ENCODE measurements around the gene DDIT3. TPM values are rescaled to one million over a fixed set of nuclear protein-coding genes. Genes with fewer than 3 reads are reported as not detected.

Gene DDIT3
- total RNA-seq, 2 experiments from 2014 or later, result 32.3 to 42.7 TPM

DNA sequence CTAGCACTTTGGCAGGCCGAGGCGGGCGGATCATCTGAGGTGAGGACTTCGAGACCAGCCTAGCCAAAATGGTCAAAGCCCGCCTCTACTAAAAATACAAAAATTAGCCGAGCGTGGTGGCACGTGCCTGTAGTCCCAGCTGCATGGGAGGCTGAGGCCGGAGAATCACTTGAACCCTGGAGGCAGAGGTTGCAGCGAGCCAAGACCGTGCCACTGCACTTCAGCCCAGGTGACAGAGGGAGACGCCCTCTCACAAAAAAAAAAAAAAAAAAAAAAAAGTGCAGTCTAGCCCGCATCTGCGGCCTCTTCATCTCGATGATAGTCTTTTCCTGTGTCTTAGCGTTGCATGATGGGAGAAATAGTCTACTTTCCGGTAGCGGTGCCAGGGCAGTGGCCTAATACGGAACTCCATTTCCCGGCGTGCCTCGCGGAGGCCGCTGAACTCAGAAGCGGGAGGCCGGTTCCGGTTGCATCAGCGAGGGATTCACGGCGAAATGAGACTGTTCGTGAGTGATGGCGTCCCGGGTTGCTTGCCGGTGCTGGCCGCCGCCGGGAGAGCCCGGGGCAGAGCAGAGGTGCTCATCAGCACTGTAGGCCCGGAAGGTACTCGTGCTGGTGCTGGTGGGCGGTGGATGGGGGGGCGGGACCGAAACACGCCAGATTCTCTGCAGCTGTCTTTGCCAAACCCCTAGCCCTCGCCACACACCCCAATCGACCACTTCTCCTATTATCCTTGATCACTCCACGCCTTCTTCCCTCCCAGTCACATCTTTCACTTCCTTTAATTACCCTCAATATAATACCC is 32.5 kb downstream of the DDIT3 start, which contains the start of gene MARS1:
Gene MARS1, plus strand, starts transcription at position 472 of the 805 bp plus-strand sequence. Its CDS starts 23 bp downstream, at position 495.
- H3K4me3 ChIP-seq (ENCODE audit: low read depth, low read length, poor library complexity, severe bottlenecking), result peak within 1 kb of the TSS; percentile 98
- intact Hi-C loops (cut with micrococcal nuclease; ENCODE audit: unreplicated experiment), result loop anchor here (1.0 kb wide), 1 partner anchor 33 kb away; the partner anchor contains the start of gene DDIT3
- BruUV-seq (replicated peaks), result TSS peak; percentile 82
- no peaks in the 10 kb centered on the region; the same call in 1 of the 2 replicates for H4K20me1 ChIP-seq (ENCODE audit: insufficient read depth, low read length)
- no peaks in the 10 kb centered on the region for H3K9me3 ChIP-seq (ENCODE audit: low read length)
- peak within 1 kb of the TSS; percentile 65 for H3K27ac ChIP-seq (ENCODE audit: low read depth, low read length, poor library complexity, severe bottlenecking)
- TF ChIP-seq EZH2phosphoT487 (IDR thresholded peaks at IDR 0.05; ENCODE audit: borderline replicate concordance, low read depth, low read length), result no peak
- peak; percentile 62 for TF ChIP-seq CTCF (conservative IDR thresholded peaks at IDR 0.05; ENCODE audit: low read length)
- H3K4me2 ChIP-seq (ENCODE audit: low read length), result peak within 1 kb of the TSS; percentile 86
- DNase-seq (ENCODE audit: low spot score), result peak; percentile 99
- H3K79me2 ChIP-seq (ENCODE audit: insufficient read depth, low read depth, low read length), result peaks cover 37% of the 10 kb centered on the region
- ChIA-PET CTCF (ENCODE audit: unreplicated experiment) (interaction anchor here (0.9 kb wide), 1 partner anchor 11 kb away, joined by 3 read pairs; no protein-coding TSS in a partner anchor), POLR2A (interaction anchor here (0.6 to 1.0 kb wide), 2 partner anchors 11 to 213 kb away, joined by 4 to 8 read pairs; no protein-coding TSS in a partner anchor)
- no peaks in the 10 kb centered on the region for H3K9me2 ChIP-seq (ENCODE audit: insufficient read depth, low read length)
- peaks cover 48% of the 10 kb centered on the region for H3K36me3 ChIP-seq (ENCODE audit: insufficient read depth, low read length)
- H2AFZ ChIP-seq (ENCODE audit: low read length), result peak within 1 kb of the TSS; percentile 37; the same call in 1 of the 2 replicates
- H3K4me1 ChIP-seq (ENCODE audit: insufficient read depth, low read length, poor library complexity, severe bottlenecking), result peaks cover 26% of the 10 kb centered on the region

DNA sequence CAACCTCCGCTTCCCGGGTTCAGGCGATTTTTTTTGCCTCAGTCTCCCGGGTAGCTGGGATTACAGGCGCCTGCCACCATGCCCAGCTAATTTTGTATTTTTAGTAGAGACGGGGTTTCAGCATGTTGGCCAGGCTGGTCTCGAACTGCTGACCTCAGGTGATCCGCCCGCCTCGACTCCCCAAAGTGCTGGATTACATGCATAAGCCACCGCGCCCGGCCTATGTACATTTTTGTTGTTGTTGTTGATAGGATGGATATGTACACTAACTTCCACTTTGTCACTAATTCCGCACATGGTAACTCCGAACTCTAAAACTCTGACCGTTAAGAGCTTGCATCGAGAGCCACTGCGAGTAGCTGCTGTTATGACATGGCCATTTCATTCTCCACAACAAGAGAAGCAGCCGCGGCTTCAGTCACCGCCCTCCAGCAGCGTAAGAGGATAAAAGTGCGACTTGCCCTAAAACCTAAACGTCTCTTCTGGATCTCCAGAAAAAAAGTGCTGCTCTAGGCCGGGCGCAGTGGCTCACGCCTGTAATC is 33.2 kb downstream of the DDIT3 start:
- peaks cover 29% of the 10 kb centered on the region for H3K4me1 ChIP-seq (ENCODE audit: insufficient read depth, low read length, poor library complexity, severe bottlenecking)
- no peak for TF ChIP-seq EZH2phosphoT487 (IDR thresholded peaks at IDR 0.05; ENCODE audit: borderline replicate concordance, low read depth, low read length)
- H2AFZ ChIP-seq (ENCODE audit: low read length), result peak overlapping the region; percentile 37; the same call in 1 of the 2 replicates
- intact Hi-C loops (cut with micrococcal nuclease; ENCODE audit: unreplicated experiment), result loop anchor here (1.0 kb wide), 1 partner anchor 33 kb away; the partner anchor contains the start of gene DDIT3
- no peaks in the 10 kb centered on the region for H3K9me3 ChIP-seq (ENCODE audit: low read length)
- peaks cover 42% of the 10 kb centered on the region for H3K36me3 ChIP-seq (ENCODE audit: insufficient read depth, low read length)
- no peaks in the 10 kb centered on the region for H3K9me2 ChIP-seq (ENCODE audit: insufficient read depth, low read length)
- ChIA-PET CTCF (ENCODE audit: unreplicated experiment) (interaction anchor here (0.9 kb wide), 1 partner anchor 10 kb away, joined by 3 read pairs; no protein-coding TSS in a partner anchor), POLR2A (interaction anchor here (0.6 to 1.0 kb wide), 3 partner anchors 10 to 214 kb away, joined by 3 to 8 read pairs (median 4); no protein-coding TSS in a partner anchor)
- peaks cover 37% of the 10 kb centered on the region for H3K79me2 ChIP-seq (ENCODE audit: insufficient read depth, low read depth, low read length)
- H3K4me3 ChIP-seq (ENCODE audit: low read depth, low read length, poor library complexity, severe bottlenecking), result no peak overlapping the region
- H4K20me1 ChIP-seq (ENCODE audit: insufficient read depth, low read length), result no peaks in the 10 kb centered on the region; the same call in 1 of the 2 replicates
- peak overlapping the region; percentile 22; the same call in 1 of the 2 replicates for H3K4me2 ChIP-seq (ENCODE audit: low read length)
- no TSS peak for BruUV-seq (replicated peaks)
- DNase-seq (ENCODE audit: low spot score), result no peak
- H3K27ac ChIP-seq (ENCODE audit: low read depth, low read length, poor library complexity, severe bottlenecking), result no peak overlapping the region

GRCh38 chr12:57485695-57486094 is 34.6 kb downstream of the DDIT3 start:
- H3K9me2 ChIP-seq (ENCODE audit: insufficient read depth, low read length), result no peaks in the 10 kb centered on the region
- peaks cover 29% of the 10 kb centered on the region for H3K79me2 ChIP-seq (ENCODE audit: insufficient read depth, low read depth, low read length)
- H3K9me3 ChIP-seq (ENCODE audit: low read length), result no peaks in the 10 kb centered on the region
- no peak overlapping the region for H3K4me3 ChIP-seq (ENCODE audit: low read depth, low read length, poor library complexity, severe bottlenecking)
- peaks cover 28% of the 10 kb centered on the region for H3K36me3 ChIP-seq (ENCODE audit: insufficient read depth, low read length)
- intact Hi-C loops (cut with micrococcal nuclease; ENCODE audit: unreplicated experiment), result no loop called here
- TSS peak; percentile 64 for BruUV-seq (replicated peaks)
- H3K27ac ChIP-seq (ENCODE audit: low read depth, low read length, poor library complexity, severe bottlenecking), result no peak overlapping the region
- H2AFZ ChIP-seq (ENCODE audit: low read length), result no peak overlapping the region
- DNase-seq (ENCODE audit: low spot score), result no peak
- POLR2A ChIA-PET, result interaction anchor here (0.7 to 1.1 kb wide), 3 partner anchors 8 to 34 kb away, joined by 3 to 5 read pairs (median 3); no protein-coding TSS in a partner anchor
- H3K4me2 ChIP-seq (ENCODE audit: low read length), result no peak overlapping the region
- CTCF ChIA-PET (ENCODE audit: unreplicated experiment), result no interaction called here
- TF ChIP-seq EZH2phosphoT487 (IDR thresholded peaks at IDR 0.05; ENCODE audit: borderline replicate concordance, low read depth, low read length) (no peak), CTCF (conservative IDR thresholded peaks at IDR 0.05; ENCODE audit: low read length) (no peak)
- no peaks in the 10 kb centered on the region; the same call in 1 of the 2 replicates for H4K20me1 ChIP-seq (ENCODE audit: insufficient read depth, low read length)
- H3K4me1 ChIP-seq (ENCODE audit: insufficient read depth, low read length, poor library complexity, severe bottlenecking), result peaks cover 33% of the 10 kb centered on the region
